OCI-LY1 (cell line): Measurements from ENCODE around the gene MRM2.

ENCODE experiments used
- H2AFZ ChIP-seq: fragments of 200-600 bp; sonication (generic), shearing (Covaris generic); 2 replicates; pipeline ENCODE4 v1.6.0; 2014; ENCODE audit warnings: antibody characterized with exemption, mild to moderate bottlenecking, low read length
- H3F3A ChIP-seq: fragments of 200-600 bp; sonication (generic), shearing (Covaris generic); 2 replicates; pipeline ENCODE4 v1.6.0; 2014; ENCODE audit warnings: mild to moderate bottlenecking, antibody characterized with exemption, low read length, moderate library complexity; ENCODE audit not compliant: insufficient read depth
- H3K27ac ChIP-seq: fragments of 200-600 bp; sonication (generic); 2 replicates; pipeline ENCODE4 v1.5.1; 2014; ENCODE audit warnings: low read length, mixed run types, mild to moderate bottlenecking, low read depth; ENCODE audit not compliant: poor library complexity, severe bottlenecking
- H3K27me3 ChIP-seq: fragments of 200-600 bp; sonication (generic); 2 replicates; pipeline ENCODE4 v1.6.0; 2014; ENCODE audit warnings: antibody characterized with exemption, mild to moderate bottlenecking, low read length, moderate library complexity; ENCODE audit not compliant: insufficient read depth
- H3K36me3 ChIP-seq: fragments of 200-600 bp; sonication (generic); 2 replicates; pipeline ENCODE4 v1.6.1; 2014; ENCODE audit warnings: mild to moderate bottlenecking, antibody characterized with exemption, low read length, moderate library complexity, mixed read lengths; ENCODE audit not compliant: insufficient read depth
- H3K4me1 ChIP-seq: fragments of 200-600 bp; sonication (generic); 2 replicates; pipeline ENCODE4 v1.5.1; 2014; ENCODE audit warnings: mild to moderate bottlenecking, low read length, moderate library complexity; ENCODE audit not compliant: insufficient read depth, severe bottlenecking
- H3K4me2 ChIP-seq: fragments of 200-600 bp; sonication (generic), shearing (Covaris generic); 2 replicates; pipeline ENCODE4 v1.6.1; 2014; ENCODE audit warnings: low read length
- H3K4me3 ChIP-seq: fragments of 200-600 bp; sonication (generic); 2 replicates; pipeline ENCODE4 v1.5.1; 2014; ENCODE audit warnings: low read length, low read depth, mild to moderate bottlenecking, mixed read lengths; ENCODE audit not compliant: poor library complexity, severe bottlenecking
- H3K79me2 ChIP-seq: fragments of 200-600 bp; shearing (Covaris generic); 2 replicates; pipeline ENCODE4 v1.6.1; 2016; ENCODE audit warnings: mixed run types, low read length, mixed read lengths; ENCODE audit not compliant: insufficient read depth
- H3K9ac ChIP-seq: fragments of 200-600 bp; sonication (generic), shearing (Covaris generic); 2 replicates; pipeline ENCODE4 v1.6.1; 2014; ENCODE audit warnings: mild to moderate bottlenecking, low read length, mixed read lengths
- H3K9me2 ChIP-seq: fragments of 200-600 bp; sonication (generic), shearing (Covaris generic); 2 replicates; pipeline ENCODE4 v1.6.1; 2014; ENCODE audit warnings: low read depth, mild to moderate bottlenecking, low read length, mixed read lengths
- H3K9me3 ChIP-seq: fragments of 200-600 bp; shearing (Covaris generic); 2 replicates; pipeline ENCODE4 v1.6.1; 2014; ENCODE audit warnings: low read length, mixed read lengths
- H4K20me1 ChIP-seq: fragments of 200-600 bp; sonication (generic), shearing (Covaris generic); 2 replicates; pipeline ENCODE4 v1.6.0; 2016; ENCODE audit warnings: mild to moderate bottlenecking, low read length; ENCODE audit not compliant: insufficient read depth
- EZH2 ChIP-seq: fragments of 200-600 bp; sonication (generic), shearing (Covaris generic); IDR thresholded peaks from 2 replicates; pipeline ENCODE4 v1.8.0; 2017; ENCODE audit warnings: borderline replicate concordance, mixed run types, mild to moderate bottlenecking, antibody characterized with exemption, low read length, moderate library complexity, mixed read lengths
- TF ChIP-seq, protein P1 (sequence below): fragments of 200-600 bp; sonication (generic), shearing (Covaris generic); IDR thresholded peaks from 2 replicates; pipeline ENCODE4 v1.5.1; 2017; ENCODE audit warnings: mild to moderate bottlenecking, antibody characterized with exemption, low read length, moderate library complexity, mixed read lengths

Gene MRM2

DNA sequence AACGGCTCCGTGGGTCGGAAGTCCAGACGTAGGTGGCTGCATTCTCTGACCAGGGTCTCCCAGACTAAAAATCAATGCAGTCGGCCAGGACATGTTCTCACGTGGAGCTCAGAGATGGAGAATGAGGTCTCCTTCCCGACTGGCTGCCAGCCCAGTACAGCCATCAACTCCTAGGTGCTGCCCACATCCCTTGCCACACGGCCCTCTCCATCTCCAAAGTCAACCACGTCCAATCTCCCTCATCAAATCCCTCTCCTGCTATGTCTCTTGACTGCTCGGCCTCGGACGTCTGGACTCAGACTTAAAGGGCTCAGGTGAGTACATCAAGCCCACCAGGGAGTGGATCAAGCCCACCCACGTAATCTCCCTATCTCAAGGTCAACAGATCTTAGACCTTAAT is 16.2 kb downstream of the MRM2 start:
- Histone ChIP-seq H3K79me2 (peaks cover 6% of the 10 kb centered on the region; the same call in 1 of the 2 replicates), H3K9ac (no peak overlapping the region), H3K36me3 (peaks cover 80% of the 10 kb centered on the region), H3K9me3 (no peaks in the 10 kb centered on the region), H4K20me1 (no peaks in the 10 kb centered on the region), H3F3A (no peaks in the 10 kb centered on the region), H3K27me3 (no peaks in the 10 kb centered on the region), H3K4me2 (no peak overlapping the region), H3K4me1 (peaks cover 7% of the 10 kb centered on the region), H3K9me2 (no peaks in the 10 kb centered on the region), H2AFZ (no peak overlapping the region), H3K4me3 (no peak overlapping the region), H3K27ac (no peak overlapping the region)
- no peak for TF ChIP-seq EZH2
- TF ChIP-seq, protein P1, sequence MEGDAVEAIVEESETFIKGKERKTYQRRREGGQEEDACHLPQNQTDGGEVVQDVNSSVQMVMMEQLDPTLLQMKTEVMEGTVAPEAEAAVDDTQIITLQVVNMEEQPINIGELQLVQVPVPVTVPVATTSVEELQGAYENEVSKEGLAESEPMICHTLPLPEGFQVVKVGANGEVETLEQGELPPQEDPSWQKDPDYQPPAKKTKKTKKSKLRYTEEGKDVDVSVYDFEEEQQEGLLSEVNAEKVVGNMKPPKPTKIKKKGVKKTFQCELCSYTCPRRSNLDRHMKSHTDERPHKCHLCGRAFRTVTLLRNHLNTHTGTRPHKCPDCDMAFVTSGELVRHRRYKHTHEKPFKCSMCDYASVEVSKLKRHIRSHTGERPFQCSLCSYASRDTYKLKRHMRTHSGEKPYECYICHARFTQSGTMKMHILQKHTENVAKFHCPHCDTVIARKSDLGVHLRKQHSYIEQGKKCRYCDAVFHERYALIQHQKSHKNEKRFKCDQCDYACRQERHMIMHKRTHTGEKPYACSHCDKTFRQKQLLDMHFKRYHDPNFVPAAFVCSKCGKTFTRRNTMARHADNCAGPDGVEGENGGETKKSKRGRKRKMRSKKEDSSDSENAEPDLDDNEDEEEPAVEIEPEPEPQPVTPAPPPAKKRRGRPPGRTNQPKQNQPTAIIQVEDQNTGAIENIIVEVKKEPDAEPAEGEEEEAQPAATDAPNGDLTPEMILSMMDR: no peak

DNA sequence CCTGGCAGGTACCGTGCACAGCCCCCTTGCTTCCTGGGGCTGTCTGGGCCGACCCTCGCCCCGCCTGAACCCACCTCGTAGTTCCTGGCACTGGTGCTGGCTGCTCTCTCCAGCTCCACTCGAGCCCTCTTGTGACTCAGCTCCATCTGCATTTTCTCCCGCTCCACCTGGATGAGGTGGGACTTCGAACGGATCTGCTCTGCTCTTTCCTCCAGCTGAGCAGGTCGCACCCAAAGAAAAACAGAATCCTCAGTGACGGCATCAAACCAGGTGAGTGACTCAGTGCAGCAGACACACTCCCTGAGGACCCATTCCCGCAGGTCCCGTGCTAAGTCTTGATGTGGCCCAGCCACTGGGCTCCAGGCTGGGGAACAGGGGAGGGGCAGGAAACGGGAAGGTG is 16.7 kb downstream of the MRM2 start:
- H4K20me1 ChIP-seq: no peaks in the 10 kb centered on the region
- no peak overlapping the region for H3K4me3 ChIP-seq
- H2AFZ ChIP-seq: no peak overlapping the region
- H3K27me3 ChIP-seq: no peaks in the 10 kb centered on the region
- peaks cover 4% of the 10 kb centered on the region for H3K4me1 ChIP-seq
- no peak overlapping the region for H3K9ac ChIP-seq
- H3K27ac ChIP-seq: no peak overlapping the region
- no peak overlapping the region for H3K4me2 ChIP-seq
- no peak for TF ChIP-seq EZH2
- TF ChIP-seq, protein P1: no peak
- H3K36me3 ChIP-seq: peaks cover 81% of the 10 kb centered on the region
- peaks cover under 1% of the 10 kb centered on the region; the same call in 1 of the 2 replicates for H3K79me2 ChIP-seq
- H3F3A ChIP-seq: no peaks in the 10 kb centered on the region
- no peaks in the 10 kb centered on the region for H3K9me2 ChIP-seq
- no peaks in the 10 kb centered on the region for H3K9me3 ChIP-seq

DNA sequence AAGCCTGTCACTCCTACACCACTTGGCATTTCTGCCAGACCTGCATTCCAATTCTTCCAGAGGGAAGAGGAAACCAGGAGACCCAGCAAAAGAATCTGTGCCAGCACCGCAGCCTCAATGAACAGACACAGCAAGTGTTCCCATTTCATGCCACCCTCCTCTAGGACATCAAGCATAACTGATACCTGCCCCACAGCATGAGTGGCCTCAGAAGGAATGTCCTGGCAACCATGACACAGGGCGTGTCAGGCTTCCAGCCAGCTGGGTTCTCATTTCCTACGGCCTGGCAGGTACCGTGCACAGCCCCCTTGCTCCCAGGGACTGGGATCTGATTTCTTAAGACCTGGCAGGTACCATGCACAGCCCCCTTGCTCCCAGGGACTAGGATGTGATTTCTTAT is 17.1 kb downstream of the MRM2 start:
- H3F3A ChIP-seq: no peaks in the 10 kb centered on the region
- no peaks in the 10 kb centered on the region for H4K20me1 ChIP-seq

More for the DNA sequence above, 17.1 kb downstream of the MRM2 start:
- peaks cover 81% of the 10 kb centered on the region for H3K36me3 ChIP-seq
- no peaks in the 10 kb centered on the region for H3K9me3 ChIP-seq
- H3K9me2 ChIP-seq: no peaks in the 10 kb centered on the region
- no peaks in the 10 kb centered on the region for H3K79me2 ChIP-seq
- H3K4me1 ChIP-seq: no peaks in the 10 kb centered on the region
- no peak overlapping the region for H3K4me3 ChIP-seq
- H2AFZ ChIP-seq: no peak overlapping the region
- no peak overlapping the region for H3K9ac ChIP-seq
- TF ChIP-seq, protein P1: no peak
- no peak for TF ChIP-seq EZH2
- no peak overlapping the region for H3K4me2 ChIP-seq
- H3K27ac ChIP-seq: no peak overlapping the region
- H3K27me3 ChIP-seq: no peaks in the 10 kb centered on the region
